HG03159 (cell line): ENCODE results near the gene RARRES1.

Experiments
- ATAC-seq: cut with Tn5 transposase; IDR thresholded peaks from one replicate; pipeline ENCODE4 v1.9.1; 2021; ENCODE audit warnings: mild to moderate bottlenecking, moderate library complexity; ENCODE audit not compliant: unreplicated experiment

RARRES1 gene, protein sequence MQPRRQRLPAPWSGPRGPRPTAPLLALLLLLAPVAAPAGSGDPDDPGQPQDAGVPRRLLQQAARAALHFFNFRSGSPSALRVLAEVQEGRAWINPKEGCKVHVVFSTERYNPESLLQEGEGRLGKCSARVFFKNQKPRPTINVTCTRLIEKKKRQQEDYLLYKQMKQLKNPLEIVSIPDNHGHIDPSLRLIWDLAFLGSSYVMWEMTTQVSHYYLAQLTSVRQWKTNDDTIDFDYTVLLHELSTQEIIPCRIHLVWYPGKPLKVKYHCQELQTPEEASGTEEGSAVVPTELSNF

GRCh38 chr3:158731938-158732855 lies at the start of gene RARRES1:
Gene RARRES1, minus strand, starts transcription at chr3:158732457. Its CDS starts 42 bp downstream, at chr3:158732415.
- peak; percentile 76 for ATAC-seq

DNA sequence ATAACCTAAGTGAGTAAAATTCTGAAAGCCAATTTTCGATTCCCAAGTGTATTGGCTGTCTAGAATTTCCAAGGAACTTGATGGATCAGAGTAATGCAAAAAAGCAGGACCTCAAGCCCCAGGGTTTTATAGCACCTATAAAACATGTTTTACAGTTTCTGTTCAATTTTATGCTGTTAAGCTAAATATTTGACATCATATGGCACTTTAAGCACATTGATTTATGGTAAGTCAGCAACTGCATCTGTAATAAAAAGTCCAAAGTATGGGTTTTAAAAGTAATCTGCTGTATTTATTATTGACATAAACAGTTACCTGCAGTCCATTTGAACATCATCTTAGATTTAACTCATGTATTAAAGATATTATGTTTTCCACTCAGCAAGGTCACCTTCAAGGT lies 49.6 kb upstream of the RARRES1 start:
- no peak for ATAC-seq

DNA sequence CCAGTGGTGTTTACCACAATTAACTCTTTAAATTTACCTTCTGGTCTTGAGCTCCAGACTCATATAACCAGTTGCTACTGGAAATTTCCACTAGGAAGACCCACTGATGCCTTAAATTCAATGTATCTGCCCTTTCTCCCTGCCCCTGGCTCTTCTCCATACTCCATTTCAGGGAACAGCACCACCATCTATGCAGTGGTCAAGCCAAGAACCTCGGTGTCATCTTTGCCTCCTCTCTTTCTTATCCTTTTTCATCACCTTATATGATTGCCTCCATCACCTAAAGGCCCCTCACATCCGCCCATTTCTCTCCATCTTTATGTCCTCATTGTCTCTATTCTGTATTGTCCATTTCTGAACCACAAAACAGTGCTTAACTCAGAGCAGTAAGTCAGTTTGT lies 48.9 kb upstream of the RARRES1 start:
- ATAC-seq, result no peak

GRCh38 chr3:158780766-158781165 lies 48.5 kb upstream of the RARRES1 start:
- no peak for ATAC-seq

DNA sequence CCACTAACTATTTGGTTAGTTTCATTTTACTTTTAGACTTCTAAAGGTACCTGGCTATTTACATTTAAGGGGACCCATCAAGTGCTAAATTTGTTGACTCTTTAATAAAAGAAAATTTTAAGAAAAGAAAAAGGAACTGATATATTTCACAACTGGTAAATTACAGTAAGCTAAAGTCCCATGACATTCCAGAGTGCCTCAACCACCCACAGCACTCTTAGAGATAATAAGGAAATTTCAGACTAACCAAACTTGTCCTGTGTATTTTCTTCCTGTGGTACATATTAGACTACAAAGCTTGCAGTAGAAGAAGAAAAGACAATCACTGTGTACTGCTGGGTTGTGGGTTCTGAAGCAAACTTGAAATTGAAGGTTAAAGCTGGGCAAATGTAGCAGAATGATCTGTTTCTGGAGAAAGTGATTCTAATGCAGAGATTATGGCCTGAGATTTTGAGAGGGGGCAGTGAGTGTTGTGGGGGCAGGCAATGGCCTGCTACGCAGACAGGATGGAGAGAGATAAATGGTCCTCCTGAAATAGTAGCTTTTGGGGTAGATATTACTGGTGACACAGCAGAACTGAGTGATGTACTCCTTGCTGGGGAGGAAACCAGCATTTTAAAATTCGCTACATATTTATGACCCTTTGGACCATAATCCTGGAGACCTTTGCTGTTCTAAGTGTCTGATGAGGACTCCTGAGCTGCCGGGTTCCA lies 45.1 kb upstream of the RARRES1 start:
- ATAC-seq, result no peak

- no peak for ATAC-seq
Measured at GRCh38 chr3:158776531-158776930, 44.3 kb upstream of the RARRES1 start.

DNA sequence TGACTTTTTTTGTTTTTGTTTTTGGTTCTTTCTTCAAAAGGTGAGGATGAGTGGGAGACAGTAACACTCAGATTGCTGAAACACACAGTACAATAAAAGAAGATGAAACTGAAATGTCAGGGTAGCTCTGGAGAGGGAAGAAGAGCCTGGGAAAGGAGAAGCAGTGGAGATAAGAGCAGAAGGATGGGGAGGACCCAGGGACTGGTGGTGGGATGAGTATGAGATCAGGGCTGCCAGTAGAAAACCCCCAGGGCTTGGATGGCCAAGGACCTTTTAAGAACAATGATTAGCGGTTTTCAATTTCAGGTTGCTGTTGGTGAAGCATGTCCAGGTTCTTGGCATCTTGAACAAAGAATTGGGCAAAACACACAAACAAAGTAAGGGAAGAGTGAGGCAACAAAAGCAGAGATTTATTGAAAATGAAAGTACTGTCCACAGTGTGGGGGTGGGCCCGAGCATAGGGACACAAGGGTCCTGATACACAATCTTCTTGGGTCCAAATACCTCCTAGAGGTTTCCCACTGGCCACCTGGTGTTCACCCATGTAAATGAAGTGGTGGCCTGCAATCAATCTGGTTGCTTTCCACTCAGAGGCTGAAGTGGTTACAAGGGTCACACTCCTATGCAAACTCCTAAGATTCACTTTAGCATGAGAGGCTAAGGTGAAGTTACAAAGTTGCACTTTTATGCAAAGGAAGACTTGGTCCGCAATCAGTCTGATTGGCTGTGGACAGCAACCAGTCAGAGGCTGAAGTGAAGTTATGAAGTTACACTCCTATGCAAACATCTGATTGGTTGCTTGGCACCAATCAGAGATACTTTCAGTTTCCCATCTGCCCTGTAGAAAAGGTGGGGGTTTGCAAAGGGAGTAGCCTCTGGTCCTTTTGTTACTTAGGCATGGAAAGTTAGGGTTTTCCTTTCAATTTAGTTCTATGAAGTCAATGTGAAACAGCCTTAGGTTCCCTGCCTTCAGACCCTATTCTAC lies 43.5 kb upstream of the RARRES1 start:
- peak; percentile 71 for ATAC-seq

DNA sequence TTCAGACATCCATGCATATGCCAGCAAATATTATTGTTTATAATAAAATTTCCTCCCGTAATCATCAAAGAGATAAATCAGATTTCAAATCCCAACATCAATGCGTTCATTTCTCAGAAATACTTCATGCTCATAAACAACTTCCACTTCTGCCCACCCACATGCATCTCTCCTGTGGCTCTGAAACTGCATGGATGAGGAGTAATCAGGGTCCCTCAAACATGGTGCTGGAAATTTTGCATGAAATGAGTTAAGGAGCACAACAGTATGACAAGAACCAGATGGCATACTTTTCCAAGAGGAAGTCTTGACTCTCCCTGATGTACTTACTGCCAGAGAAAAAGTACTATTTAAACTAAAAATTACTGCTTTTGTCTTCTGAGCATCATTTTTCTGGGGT lies 42.7 kb upstream of the RARRES1 start:
- ATAC-seq, result no peak

DNA sequence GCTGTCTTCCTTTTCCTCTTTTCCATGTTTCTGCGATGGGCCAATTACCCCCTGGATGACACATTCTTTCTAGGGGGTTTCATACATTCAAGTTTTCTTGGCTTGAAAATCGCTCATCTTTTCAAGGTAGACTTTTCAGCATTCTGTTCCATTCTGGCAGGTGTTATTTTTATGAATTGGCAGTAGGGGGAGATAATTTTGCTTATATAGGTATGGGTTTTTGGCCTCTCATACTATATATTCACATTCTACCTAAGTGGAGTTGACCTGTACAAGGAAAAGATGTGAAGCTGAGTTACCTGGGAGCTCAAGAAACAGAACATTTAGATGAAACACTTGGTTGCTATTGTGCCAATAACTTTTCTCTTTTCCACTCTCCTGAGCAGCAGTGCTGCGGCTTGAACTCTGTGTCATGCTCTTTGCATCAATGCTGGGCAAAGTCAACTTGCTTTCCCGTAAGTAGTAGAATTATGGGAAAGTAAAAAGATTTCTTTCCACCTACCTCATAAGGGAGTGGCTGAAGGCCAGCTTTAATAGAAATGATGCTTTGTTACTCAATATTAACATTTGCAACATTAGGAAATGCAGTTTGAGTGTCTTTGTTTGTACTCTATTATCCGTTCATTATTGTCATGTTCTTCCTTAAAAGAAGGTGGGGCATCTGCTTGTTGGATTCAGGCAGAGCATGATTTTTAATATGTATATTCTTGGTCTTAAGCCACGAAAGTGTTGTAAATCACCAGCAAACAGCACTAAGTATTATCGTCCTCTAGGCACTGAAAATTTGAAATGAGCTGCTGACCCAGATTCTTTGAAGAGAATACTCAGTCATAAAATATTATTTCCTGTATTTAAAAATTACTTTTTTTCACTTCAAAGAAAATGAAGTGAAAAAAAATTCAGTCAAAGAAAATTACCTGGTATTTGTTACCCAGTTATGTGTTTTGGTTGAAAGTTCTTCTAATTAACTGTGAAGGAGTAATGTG lies 41.9 kb upstream of the RARRES1 start:
- ATAC-seq, result no peak

- ATAC-seq, result no peak
Measured at GRCh38 chr3:158773166-158773565, 40.9 kb upstream of the RARRES1 start.

DNA sequence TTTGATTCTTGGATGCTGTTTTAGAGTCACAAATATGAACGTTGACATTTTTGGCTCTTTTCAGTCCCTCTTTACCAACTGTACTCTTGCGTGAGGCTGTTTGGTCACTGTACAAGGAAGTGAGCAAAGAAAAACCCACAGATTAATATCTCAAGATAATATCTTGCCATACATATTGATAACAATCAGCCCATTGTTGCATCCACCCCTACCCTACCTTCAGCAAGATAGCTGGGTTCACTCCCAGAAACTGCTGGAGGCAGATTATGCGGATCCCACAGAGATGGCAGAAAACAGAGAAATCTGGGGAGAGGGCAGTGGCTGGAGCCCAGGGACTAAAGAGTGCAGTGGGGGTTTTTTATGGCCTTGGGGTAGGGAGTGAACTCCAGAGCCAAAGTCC lies 39.7 kb upstream of the RARRES1 start:
- no peak for ATAC-seq

DNA sequence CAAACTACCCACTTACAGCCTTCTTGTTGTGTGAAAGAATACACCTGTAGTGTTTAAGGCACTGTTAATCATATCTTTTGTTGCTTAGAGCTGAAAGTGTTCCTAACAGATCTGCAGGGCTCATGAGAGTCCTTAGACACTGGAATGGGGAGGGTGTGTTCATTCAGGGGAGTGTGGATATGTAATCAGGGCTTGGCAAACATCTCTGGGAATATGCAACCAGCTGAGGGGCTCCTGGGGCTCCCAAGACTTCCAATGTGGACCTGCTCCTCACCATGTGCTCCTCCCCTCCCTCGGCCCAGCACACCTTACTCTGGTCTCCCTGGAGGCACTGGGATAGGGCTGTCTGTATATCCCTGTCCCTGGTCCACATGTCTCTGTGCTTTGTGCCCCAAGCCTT lies 39.3 kb upstream of the RARRES1 start:
- no peak for ATAC-seq

- no peak for ATAC-seq
Measured at GRCh38 chr3:158770741-158771350, 38.6 kb upstream of the RARRES1 start.

DNA sequence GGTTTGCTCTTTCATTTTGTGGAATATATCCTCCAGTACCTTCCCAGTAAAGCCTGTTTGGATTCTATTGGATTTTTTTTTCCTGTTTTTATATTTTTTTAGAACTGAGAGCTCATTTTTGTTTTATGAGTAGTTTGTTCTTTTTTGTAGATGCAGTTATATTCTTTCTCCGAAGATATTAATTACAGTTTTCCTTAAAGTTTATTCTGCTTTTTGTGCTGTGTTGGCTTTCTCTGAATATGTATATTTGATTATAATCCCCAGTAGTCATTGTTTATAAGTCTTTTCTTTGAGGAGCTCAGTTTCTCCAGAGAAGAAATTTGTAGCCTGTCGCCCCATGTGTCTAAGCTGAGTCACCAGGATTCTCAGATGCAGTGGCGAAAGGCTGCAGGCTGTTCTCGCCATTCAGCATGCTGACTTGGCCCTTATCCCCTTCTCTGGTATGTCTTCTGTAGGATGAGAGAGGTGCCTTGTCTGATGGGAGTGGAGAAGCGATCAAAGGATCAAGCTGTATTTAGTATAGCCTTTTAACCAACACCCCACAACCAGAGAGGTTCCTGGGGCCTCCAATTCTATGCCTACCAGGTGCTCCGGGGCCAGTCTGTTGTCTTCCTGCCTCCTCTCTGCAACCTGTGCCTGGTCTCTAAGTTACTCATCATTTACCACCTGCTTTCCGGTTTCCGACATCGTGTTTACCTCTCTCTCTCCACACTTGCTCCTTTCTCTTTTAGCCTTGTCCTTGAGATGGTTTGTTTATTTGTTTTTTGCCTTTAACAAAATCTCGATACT lies 37.9 kb upstream of the RARRES1 start:
- no peak for ATAC-seq

DNA sequence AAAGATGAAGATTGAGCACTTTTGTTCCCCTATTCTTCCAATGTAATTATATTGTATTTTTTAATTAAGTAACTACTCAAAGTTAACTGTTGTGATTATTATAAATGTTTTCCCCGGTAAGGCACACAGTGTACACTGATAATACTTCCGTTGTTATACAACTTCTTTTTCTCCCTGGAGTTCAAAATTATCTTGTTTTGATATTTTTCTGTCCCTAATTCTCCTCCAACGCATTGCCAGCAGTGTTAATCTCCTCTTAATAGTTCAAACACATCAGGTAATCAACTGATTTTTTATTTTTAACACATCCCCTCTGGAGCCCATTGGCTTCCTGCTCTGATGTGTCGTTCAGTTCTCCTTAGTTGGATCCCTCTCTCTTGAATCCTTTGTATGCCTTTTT lies 37.3 kb upstream of the RARRES1 start:
- no peak for ATAC-seq

DNA sequence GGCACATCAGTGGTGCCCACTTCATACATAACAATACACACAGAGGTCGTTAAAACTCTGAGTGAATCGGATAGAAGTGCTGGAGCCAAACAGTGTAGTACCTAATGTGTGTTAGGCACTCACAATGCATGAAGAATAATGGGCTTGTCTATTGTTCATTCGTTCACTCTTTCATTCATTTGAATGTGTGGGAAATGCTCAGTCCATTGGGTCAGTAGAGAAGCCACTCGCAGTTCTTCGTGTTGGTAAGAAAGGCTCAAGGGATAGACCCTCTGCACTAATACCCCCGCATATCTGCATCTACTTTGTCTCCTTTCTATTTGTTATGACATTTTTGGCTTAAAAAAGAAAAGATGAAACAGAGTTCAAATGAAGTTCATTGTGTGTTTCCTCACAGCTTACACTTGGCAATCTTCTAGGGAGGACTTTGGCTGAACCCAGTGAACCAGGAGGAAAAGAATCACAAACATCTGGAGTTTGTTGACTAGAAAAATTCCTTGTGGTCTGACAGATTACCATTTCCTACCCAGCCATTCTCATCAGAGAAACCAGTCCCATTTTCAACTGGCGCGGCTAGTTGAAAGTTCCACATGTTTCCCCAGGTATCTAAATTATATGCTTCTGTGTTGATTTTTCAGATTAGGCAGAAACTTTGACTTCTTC lies 36.8 kb upstream of the RARRES1 start:
- ATAC-seq, result no peak

- ATAC-seq, result no peak
Measured at GRCh38 chr3:158768361-158768787, 36.1 kb upstream of the RARRES1 start.
